ENCODE results near the gene PRPSAP1.

The PRPSAP1 gene

GRCh38 chr17:76353599-76354316 lies at the start of gene PRPSAP1:
PRPSAP1 (minus strand) TSS chr17:76353916; CDS start chr17:76353703, 213 bp downstream.
- DNase-seq (ENCODE audit: low read depth), result peak; percentile 96

GRCh38 chr17:76402711-76403110 lies 49.0 kb upstream of the PRPSAP1 start:
- DNase-seq (ENCODE audit: low read depth), result no peak

DNA sequence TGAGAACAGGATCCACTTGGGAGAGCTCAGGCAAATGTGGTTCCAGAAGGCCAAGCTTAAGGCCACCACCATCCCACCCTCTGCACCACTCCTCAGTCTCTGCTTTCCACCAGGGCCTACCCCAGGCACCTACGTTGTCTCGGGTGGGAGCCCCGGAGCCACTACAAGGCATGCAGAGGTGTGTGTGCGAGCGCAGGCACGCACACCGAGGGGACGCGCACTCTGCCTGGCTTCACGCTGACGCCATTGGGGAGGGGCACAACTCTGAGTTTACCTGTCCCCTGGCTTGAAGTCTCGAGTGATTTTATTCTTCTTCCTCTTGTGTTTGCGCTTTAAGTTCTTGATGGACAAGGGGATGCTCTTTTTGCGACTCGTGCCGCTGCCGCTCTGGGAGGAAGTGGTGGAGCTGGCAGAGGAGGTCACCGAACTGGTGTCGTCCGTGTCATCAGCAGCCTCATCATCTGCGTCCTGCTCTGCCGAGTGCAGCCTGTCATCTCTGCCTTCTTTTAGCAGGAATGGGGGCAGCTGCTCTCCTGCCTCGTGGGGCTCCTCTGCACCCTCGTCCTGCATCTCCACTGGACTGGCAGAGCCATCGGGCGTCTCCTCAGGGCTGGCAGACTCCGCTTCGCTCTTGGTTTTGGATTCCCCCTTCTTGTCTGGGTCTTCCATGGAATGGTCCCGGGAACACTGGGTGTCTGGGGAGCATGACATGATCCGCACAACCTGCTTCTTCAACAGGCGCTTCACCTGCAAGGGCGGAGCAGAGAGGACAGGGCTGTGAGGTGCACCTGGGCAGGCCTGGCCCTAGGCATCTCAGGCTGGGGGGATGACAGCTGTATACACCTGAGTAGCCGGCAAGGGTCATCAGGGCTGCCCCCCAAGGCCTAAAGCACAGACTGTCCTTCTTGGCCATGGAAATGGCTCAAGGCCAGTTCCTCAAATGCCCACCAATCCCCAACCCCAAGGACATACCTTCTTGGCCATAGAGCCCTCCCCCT lies 45.8 kb upstream of the PRPSAP1 start:
- no peak for DNase-seq (ENCODE audit: low read depth)

DNA sequence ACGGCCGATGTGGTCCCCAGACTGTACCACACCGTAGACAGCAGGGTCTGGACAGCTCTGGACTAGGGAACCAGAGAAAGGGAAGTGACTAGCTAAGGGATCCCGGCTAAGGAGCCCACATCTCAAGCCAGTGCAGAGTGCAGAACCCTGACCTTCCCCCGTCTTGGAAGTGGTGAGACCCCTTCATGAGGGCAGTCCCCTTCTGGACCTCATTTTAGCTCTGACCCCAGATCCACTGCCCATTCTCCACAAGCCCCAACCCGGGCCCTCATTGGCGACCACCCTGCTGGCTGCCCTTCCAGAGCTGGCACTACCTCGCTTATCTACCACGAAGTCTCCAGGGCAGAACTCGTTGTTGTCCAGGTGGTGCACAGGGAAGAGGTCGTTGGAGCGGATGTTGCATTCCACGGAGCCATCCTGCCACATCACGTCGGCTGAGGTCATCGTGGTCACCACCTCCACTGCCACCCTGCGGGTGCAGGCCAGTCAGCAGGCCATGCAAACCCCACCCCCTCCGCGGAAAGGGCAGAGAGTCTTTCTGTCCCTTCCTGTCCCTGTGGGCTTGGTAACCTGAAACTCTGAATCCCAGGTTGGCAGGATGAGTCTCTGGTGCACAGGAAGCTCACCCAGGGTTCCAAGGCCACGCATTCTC lies 44.9 kb upstream of the PRPSAP1 start:
- DNase-seq (ENCODE audit: low read depth), result peak; percentile 35

DNA sequence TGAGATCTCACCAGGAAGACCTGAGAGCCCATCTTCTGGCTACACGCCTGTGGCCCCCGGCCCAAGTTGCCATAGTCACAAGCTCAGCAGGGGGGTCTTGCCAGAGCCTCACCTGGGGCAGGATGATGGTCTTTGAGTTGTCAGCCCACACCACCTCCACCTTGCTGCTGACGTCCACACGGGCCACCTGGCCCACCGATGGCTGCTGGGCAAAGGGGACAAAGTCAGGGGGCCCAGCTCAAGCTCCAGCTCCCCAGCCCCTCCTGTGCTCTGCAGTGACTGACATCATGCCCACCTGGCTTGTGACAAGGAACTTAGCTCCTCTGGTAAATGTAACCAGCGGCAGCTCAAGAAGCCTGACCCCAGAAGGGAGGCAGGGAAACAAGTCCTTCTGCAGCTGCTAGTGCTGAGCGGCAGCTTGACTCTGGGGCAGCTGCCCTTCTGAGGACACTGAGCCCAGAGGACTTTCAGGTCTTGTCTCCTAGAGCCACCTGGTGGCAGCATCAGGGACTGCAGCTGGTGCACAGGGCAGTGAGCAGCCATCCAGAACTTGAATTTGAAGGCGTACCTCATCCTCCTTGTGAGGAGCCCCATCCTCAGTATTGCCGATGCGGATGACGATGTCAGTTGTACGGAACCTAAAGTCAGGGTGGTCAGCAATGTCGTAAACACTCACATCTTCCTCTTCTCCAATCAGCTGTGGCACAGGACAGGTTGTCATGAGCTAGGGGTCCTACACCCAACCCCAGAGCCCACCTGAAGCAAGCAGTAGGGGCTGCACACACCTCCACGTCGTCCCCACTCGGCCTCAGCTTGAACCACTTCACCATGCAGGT lies 44.2 kb upstream of the PRPSAP1 start:
- peak; percentile 93 for DNase-seq (ENCODE audit: low read depth)

GRCh38 chr17:76397184-76397583 lies 43.5 kb upstream of the PRPSAP1 start:
- no peak for DNase-seq (ENCODE audit: low read depth)

DNA sequence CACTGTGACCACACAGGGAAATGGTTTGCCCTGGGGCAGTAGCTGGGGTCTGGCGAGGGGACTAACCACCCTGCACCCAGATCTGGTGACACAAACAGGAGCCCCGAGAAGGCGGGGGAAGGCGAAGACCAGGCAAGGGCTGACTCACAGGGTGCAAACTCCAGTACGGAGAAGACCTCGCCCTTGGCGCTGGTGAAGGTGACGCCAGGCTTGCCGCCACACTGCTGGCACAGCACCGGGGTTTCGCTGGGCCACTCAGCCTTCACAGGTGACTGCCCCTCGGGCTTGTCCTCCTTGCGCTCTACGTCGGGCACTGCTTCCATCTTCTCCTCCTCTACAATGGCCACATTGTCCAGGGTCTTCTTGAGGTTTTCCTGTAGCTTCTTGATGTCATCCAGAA lies 42.3 kb upstream of the PRPSAP1 start:
- DNase-seq (ENCODE audit: low read depth), result no peak

- DNase-seq (ENCODE audit: low read depth), result peak; percentile 58
Observed at GRCh38 chr17:76394166-76394565, 40.5 kb upstream of the PRPSAP1 start.

- no peak for DNase-seq (ENCODE audit: low read depth)
Observed at GRCh38 chr17:76391200-76391715, 37.5 kb upstream of the PRPSAP1 start.

GRCh38 chr17:76390003-76390421 lies 36.3 kb upstream of the PRPSAP1 start:
- DNase-seq (ENCODE audit: low read depth), result peak; percentile 54

- DNase-seq (ENCODE audit: low read depth), result peak; percentile 71
Observed at GRCh38 chr17:76388966-76389888, 35.5 kb upstream of the PRPSAP1 start.

DNA sequence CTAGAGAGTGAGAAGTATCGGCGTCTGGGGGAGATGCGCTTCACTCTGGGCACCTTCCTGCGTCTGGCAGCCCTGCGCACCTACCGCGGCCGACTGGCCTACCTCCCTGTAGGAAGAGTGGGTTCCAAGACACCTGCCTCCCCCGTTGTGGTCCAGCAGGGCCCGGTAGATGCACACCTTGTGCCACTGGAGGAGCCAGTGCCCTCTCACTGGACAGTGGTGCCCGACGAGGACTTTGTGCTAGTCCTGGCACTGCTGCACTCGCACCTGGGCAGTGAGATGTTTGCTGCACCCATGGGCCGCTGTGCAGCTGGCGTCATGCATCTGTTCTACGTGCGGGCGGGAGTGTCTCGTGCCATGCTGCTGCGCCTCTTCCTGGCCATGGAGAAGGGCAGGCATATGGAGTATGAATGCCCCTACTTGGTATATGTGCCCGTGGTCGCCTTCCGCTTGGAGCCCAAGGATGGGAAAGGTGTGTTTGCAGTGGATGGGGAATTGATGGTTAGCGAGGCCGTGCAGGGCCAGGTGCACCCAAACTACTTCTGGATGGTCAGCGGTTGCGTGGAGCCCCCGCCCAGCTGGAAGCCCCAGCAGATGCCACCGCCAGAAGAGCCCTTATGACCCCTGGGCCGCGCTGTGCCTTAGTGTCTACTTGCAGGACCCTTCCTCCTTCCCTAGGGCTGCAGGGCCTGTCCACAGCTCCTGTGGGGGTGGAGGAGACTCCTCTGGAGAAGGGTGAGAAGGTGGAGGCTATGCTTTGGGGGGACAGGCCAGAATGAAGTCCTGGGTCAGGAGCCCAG lies 33.5 kb upstream of the PRPSAP1 start:
- DNase-seq (ENCODE audit: low read depth), result peak; percentile 34

DNA sequence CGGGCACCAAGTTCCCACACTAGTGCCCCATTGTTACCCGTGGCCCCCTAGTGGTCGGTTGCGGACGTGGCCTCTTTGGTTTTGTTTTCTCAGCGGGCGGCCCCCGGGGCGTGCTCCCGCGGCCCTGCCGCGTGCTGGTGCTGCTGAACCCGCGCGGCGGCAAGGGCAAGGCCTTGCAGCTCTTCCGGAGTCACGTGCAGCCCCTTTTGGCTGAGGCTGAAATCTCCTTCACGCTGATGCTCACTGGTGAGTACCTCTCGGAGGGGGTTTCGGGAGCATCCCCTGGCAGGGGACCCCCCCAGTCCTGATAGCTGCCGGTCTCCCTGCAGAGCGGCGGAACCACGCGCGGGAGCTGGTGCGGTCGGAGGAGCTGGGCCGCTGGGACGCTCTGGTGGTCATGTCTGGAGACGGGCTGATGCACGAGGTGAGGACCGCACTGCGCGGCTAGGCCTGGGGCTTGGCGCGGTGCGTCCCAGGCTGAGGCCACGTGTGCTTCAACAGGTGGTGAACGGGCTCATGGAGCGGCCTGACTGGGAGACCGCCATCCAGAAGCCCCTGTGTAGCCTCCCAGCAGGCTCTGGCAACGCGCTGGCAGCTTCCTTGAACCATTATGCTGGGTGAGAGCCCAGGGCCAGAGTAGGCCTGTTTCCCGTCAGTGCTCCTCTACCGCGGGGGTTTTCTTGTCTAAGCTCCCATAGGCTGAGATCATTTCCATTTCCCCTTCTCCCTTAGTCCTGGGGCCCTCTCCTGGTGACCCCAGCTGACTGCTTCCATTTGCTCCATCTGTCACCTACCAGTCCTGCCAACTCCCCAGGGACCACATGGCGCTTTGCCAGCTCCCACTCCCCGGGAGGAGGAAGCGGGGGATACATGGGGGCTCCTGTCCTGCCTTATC lies 32.4 kb upstream of the PRPSAP1 start:
- DNase-seq (ENCODE audit: low read depth), result peak; percentile 93

- peak; percentile 98 for DNase-seq (ENCODE audit: low read depth)
Observed at GRCh38 chr17:76384987-76385891, 31.5 kb upstream of the PRPSAP1 start.

- peak; percentile 91 for DNase-seq (ENCODE audit: low read depth)
Observed at GRCh38 chr17:76384222-76384986, 30.7 kb upstream of the PRPSAP1 start, which contains the start of gene SPHK1. SPHK1 (plus strand) TSS chr17:76384609; CDS start chr17:76385645, 1,036 bp downstream.

- DNase-seq (ENCODE audit: low read depth), result peak; percentile 77
Observed at GRCh38 chr17:76383546-76384221, 30.0 kb upstream of the PRPSAP1 start.

Data from ELR (cell line).